Activated CD8-positive, alpha-beta T cell treated with anti-CD3 and anti-CD28 coated beads for 36 hours (primary cell): Measurements from ENCODE around the gene CRYZ. TPM values are rescaled to one million over a fixed set of nuclear protein-coding genes. Genes with fewer than 3 reads are reported as not detected.

Source experiments
- ATAC-seq: fragments of 200-7000 bp; cut with Tn5 transposase; one replicate; pipeline ENCODE4 v1.10.0; 2021; ENCODE audit warnings: mild to moderate bottlenecking, moderate library complexity
- CTCF ChIA-PET: fragments of 350-600 bp; sonication (Branson Sonifier 250); formaldehyde crosslinking; loops from one replicate; lab custom pipeline; 2021; ENCODE audit warnings: antibody characterized with exemption; lab: Charles Lee
- POLR2A ChIA-PET: fragments of 350-600 bp; sonication (Branson Sonifier 250); formaldehyde crosslinking; loops from one replicate; lab custom pipeline; 2021; ENCODE audit warnings: antibody characterized with exemption; lab: Charles Lee
- DNase-seq: peaks from one replicate; pipeline ENCODE4 v3.0.0-alpha.2; 2020
- H3K27ac Mint-ChIP-seq: one replicate; pipeline ENCODE4 v1.8.0; 2021; ENCODE audit warnings: mild to moderate bottlenecking, mixed read lengths
- H3K27me3 Mint-ChIP-seq: one replicate; pipeline ENCODE4 v1.8.0; 2021; ENCODE audit warnings: mixed read lengths
- H3K36me3 Mint-ChIP-seq: one replicate; pipeline ENCODE4 v1.8.0; 2021; ENCODE audit warnings: low read depth, mixed read lengths
- H3K4me1 Mint-ChIP-seq: one replicate; pipeline ENCODE4 v1.8.0; 2021; ENCODE audit warnings: low read depth, mixed read lengths
- H3K4me3 Mint-ChIP-seq: one replicate; pipeline ENCODE4 v1.8.0; 2021; ENCODE audit warnings: mild to moderate bottlenecking, moderate library complexity, mixed read lengths
- H3K9me3 Mint-ChIP-seq: one replicate; pipeline ENCODE4 v1.8.0; 2021; ENCODE audit warnings: mixed read lengths
- CTCF ChIP-seq: fragments of 200-600 bp; IDR thresholded peaks from one replicate; pipeline ENCODE4 v1.8.0; 2022; ENCODE audit warnings: antibody characterized with exemption, mild to moderate bottlenecking
- intact Hi-C: fragments of 100-400 bp; cut with micrococcal nuclease; formaldehyde crosslinking; loops from one replicate; pipeline ENCODE4 v1.10.0; 2022
- total RNA-seq, 2 experiments: library from RNA; stranded (reverse); gene quantifications; one replicate each; pipeline ENCODE4 v1.2.3, GENCODE V29; 2021

Gene CRYZ
- 1 to 10 TPM; 6.0 to 7.5 TPM for total RNA-seq

- H3K4me1 Mint-ChIP-seq, result peaks cover 39% of the 10 kb centered on the region
- peak within 1 kb of the TSS; percentile 99 for H3K27ac Mint-ChIP-seq
- DNase-seq, result peak; percentile 91
- intact Hi-C loops, result loop anchor here (10.0 kb wide), 1 partner anchor 538 kb away; the partner anchor contains the start of genes FPGT and LRRIQ3
- peak within 1 kb of the TSS; percentile 81 for H3K4me3 Mint-ChIP-seq
- H3K36me3 Mint-ChIP-seq, result peaks cover 24% of the 10 kb centered on the region
- TF ChIP-seq CTCF, result no peak
- POLR2A ChIA-PET, result interaction anchor here (1.4 to 2.4 kb wide), 2 partner anchors 10 to 13 kb away, joined by 4 to 7 read pairs; no protein-coding TSS in a partner anchor
- CTCF ChIA-PET, result interaction anchor here (0.7 to 2.8 kb wide), 18 partner anchors 8 to 988 kb away, joined by 3 to 15 read pairs (median 4); no protein-coding TSS in a partner anchor
- H3K27me3 Mint-ChIP-seq, result no peaks in the 10 kb centered on the region
- H3K9me3 Mint-ChIP-seq, result no peaks in the 10 kb centered on the region
- peak; percentile 87 for ATAC-seq
These were observed at the start of gene CRYZ, which contains the start of gene TYW3 for GRCh38 chr1:74732960-74733603. Gene CRYZ (minus strand): TSS chr1:74733050. CDS start chr1:74724821, 8,229 bp downstream. Gene TYW3 (plus strand): TSS chr1:74733152. CDS start chr1:74733245, 93 bp downstream.

GRCh38 chr1:74780594-74780993 lies 47.7 kb upstream of the CRYZ start:
- ATAC-seq, result no peak
- CTCF ChIA-PET, result interaction anchor here (2.1 kb wide), 1 partner anchor 8 kb away, joined by 6 read pairs; no protein-coding TSS in a partner anchor
- no peak overlapping the region for H3K27ac Mint-ChIP-seq
- intact Hi-C loops, result no loop called here
- POLR2A ChIA-PET, result no interaction called here
- H3K9me3 Mint-ChIP-seq, result no peaks in the 10 kb centered on the region
- no peak for DNase-seq
- no peak for TF ChIP-seq CTCF
- no peaks in the 10 kb centered on the region for H3K36me3 Mint-ChIP-seq
- no peaks in the 10 kb centered on the region for H3K4me1 Mint-ChIP-seq
- H3K4me3 Mint-ChIP-seq, result no peak overlapping the region
- H3K27me3 Mint-ChIP-seq, result peaks cover 9% of the 10 kb centered on the region

- POLR2A ChIA-PET, result no interaction called here
- no peak for TF ChIP-seq CTCF
- Mint-ChIP-seq H3K27ac (no peak overlapping the region), H3K36me3 (no peaks in the 10 kb centered on the region), H3K4me3 (no peak overlapping the region), H3K27me3 (peaks cover 9% of the 10 kb centered on the region), H3K9me3 (no peaks in the 10 kb centered on the region), H3K4me1 (no peaks in the 10 kb centered on the region)
- DNase-seq (no peak), ATAC-seq (no peak)
- CTCF ChIA-PET, result no interaction called here
- intact Hi-C loops, result no loop called here
These were observed 46.9 kb upstream of the CRYZ start for GRCh38 chr1:74779750-74780149.

GRCh38 chr1:74777525-74777924 lies 44.7 kb upstream of the CRYZ start:
- Mint-ChIP-seq H3K36me3 (no peaks in the 10 kb centered on the region), H3K27me3 (peaks cover 15% of the 10 kb centered on the region), H3K4me3 (no peak overlapping the region), H3K27ac (no peak overlapping the region), H3K4me1 (no peaks in the 10 kb centered on the region), H3K9me3 (no peaks in the 10 kb centered on the region)
- intact Hi-C loops, result no loop called here
- no peak for DNase-seq
- CTCF ChIA-PET, result interaction anchor here (0.8 kb wide), 1 partner anchor 426 kb away, joined by 3 read pairs; no protein-coding TSS in a partner anchor
- POLR2A ChIA-PET, result no interaction called here
- no peak for TF ChIP-seq CTCF
- ATAC-seq, result no peak

- Mint-ChIP-seq H3K27ac (no peak overlapping the region), H3K36me3 (no peaks in the 10 kb centered on the region), H3K4me3 (no peak overlapping the region), H3K4me1 (no peaks in the 10 kb centered on the region), H3K9me3 (no peaks in the 10 kb centered on the region), H3K27me3 (peaks cover 15% of the 10 kb centered on the region)
- no peak for ATAC-seq
- ChIA-PET CTCF (interaction anchor here (1.0 to 1.7 kb wide), 3 partner anchors 86 to 431 kb away, joined by 3 to 8 read pairs (median 3); no protein-coding TSS in a partner anchor), POLR2A (no interaction called here)
- intact Hi-C loops, result no loop called here
- DNase-seq, result no peak
- TF ChIP-seq CTCF, result no peak
These were observed 42.9 kb upstream of the CRYZ start for GRCh38 chr1:74775735-74776134.
